Measurements from ENCODE around the gene ADM2.
A peak's percentile ranks its signal among the peaks of the same experiment; 100 is the strongest.

The ADM2 gene

GRCh38 chr22:50523806-50524675 is 42.7 kb downstream of the ADM2 start:
- DNase-seq (ENCODE audit: low read depth in 2 of 3, low spot score in 1 of 3), result no peak

- DNase-seq (ENCODE audit: low read depth in 2 of 3, low spot score in 1 of 3), result no peak
Observed at GRCh38 chr22:50524676-50525103, 43.3 kb downstream of the ADM2 start.

- peak; percentile 95 to 99 (median 98) for DNase-seq (ENCODE audit: low read depth in 2 of 3, low spot score in 1 of 3)
Observed at GRCh38 chr22:50525104-50525857, 43.9 kb downstream of the ADM2 start, which contains the start of gene SCO2. Gene SCO2, minus strand, starts transcription at chr22:50525598. Its CDS starts 1,187 bp downstream, at chr22:50524411.

GRCh38 chr22:50525858-50526107 is 44.4 kb downstream of the ADM2 start:
- DNase-seq (ENCODE audit: low read depth in 2 of 3, low spot score in 1 of 3), result no peak

GRCh38 chr22:50526108-50526833 is 44.9 kb downstream of the ADM2 start:
- peak; percentile 81 to 87 (median 81) for DNase-seq (ENCODE audit: low read depth in 2 of 3, low spot score in 1 of 3)

- no peak for DNase-seq (ENCODE audit: low read depth in 2 of 3, low spot score in 1 of 3)
Observed at GRCh38 chr22:50526834-50527801, 45.8 kb downstream of the ADM2 start.

- DNase-seq (ENCODE audit: low read depth in 2 of 3, low spot score in 1 of 3), result no peak
Observed at GRCh38 chr22:50527921-50528681, 46.8 kb downstream of the ADM2 start.

- DNase-seq (ENCODE audit: low read depth in 2 of 3, low spot score in 1 of 3), result no peak
Observed at GRCh38 chr22:50528682-50529415, 47.5 kb downstream of the ADM2 start.

GRCh38 chr22:50529416-50529896 is 48.1 kb downstream of the ADM2 start:
- no peak for DNase-seq (ENCODE audit: low read depth in 2 of 3, low spot score in 1 of 3)

- peak in 1 of 3 donors; percentile 70 for DNase-seq (ENCODE audit: low read depth in 2 of 3, low spot score in 1 of 3)
Observed at GRCh38 chr22:50529897-50530579, 48.7 kb downstream of the ADM2 start, which contains the start of gene TYMP. Gene TYMP, minus strand, starts transcription at chr22:50530012. Its CDS starts 303 bp downstream, at chr22:50529709.

- no peak for DNase-seq (ENCODE audit: low read depth in 2 of 3, low spot score in 1 of 3)
Observed at GRCh38 chr22:50530580-50530876, 49.2 kb downstream of the ADM2 start.

GRCh38 chr22:50530877-50531545 is 49.7 kb downstream of the ADM2 start:
- DNase-seq (ENCODE audit: low read depth in 2 of 3, low spot score in 1 of 3), result peak; percentile 73 to 86 (median 74)

GRCh38 chr22:50531546-50531961 is 50.2 kb downstream of the ADM2 start:
- DNase-seq (ENCODE audit: low read depth in 2 of 3, low spot score in 1 of 3), result peak in 1 of 3 donors; percentile 72

GRCh38 chr22:50531962-50532674 is 50.8 kb downstream of the ADM2 start:
- DNase-seq (ENCODE audit: low read depth in 2 of 3, low spot score in 1 of 3), result no peak

GRCh38 chr22:50532824-50533796 is 51.8 kb downstream of the ADM2 start:
- no peak for DNase-seq (ENCODE audit: low read depth in 2 of 3, low spot score in 1 of 3)
